Hepatocyte (in vitro differentiated cells): Measurements from ENCODE around the gene PERM1.

ENCODE experiments used
- EZH2 ChIP-seq: fragments of 200-600 bp; sonication (generic); IDR thresholded peaks from 2 replicates; pipeline ENCODE4 v1.6.1; 2016; ENCODE audit warnings: antibody characterized with exemption, mild to moderate bottlenecking, borderline replicate concordance
- EZH2phosphoT487 ChIP-seq: fragments of 200-600 bp; sonication (generic); IDR thresholded peaks from one replicate; pipeline ENCODE4 v1.6.1; 2018; ENCODE audit warnings: antibody characterized with exemption, mild to moderate bottlenecking, low read depth, moderate library complexity; ENCODE audit not compliant: unreplicated experiment, severe bottlenecking
- TF ChIP-seq, protein P1 (sequence below): fragments of 200-600 bp; sonication (generic); IDR thresholded peaks from 2 replicates; pipeline ENCODE4 v1.5.1; 2016; ENCODE audit warnings: antibody characterized with exemption, mild to moderate bottlenecking; ENCODE audit not compliant: poor library complexity

DNA sequence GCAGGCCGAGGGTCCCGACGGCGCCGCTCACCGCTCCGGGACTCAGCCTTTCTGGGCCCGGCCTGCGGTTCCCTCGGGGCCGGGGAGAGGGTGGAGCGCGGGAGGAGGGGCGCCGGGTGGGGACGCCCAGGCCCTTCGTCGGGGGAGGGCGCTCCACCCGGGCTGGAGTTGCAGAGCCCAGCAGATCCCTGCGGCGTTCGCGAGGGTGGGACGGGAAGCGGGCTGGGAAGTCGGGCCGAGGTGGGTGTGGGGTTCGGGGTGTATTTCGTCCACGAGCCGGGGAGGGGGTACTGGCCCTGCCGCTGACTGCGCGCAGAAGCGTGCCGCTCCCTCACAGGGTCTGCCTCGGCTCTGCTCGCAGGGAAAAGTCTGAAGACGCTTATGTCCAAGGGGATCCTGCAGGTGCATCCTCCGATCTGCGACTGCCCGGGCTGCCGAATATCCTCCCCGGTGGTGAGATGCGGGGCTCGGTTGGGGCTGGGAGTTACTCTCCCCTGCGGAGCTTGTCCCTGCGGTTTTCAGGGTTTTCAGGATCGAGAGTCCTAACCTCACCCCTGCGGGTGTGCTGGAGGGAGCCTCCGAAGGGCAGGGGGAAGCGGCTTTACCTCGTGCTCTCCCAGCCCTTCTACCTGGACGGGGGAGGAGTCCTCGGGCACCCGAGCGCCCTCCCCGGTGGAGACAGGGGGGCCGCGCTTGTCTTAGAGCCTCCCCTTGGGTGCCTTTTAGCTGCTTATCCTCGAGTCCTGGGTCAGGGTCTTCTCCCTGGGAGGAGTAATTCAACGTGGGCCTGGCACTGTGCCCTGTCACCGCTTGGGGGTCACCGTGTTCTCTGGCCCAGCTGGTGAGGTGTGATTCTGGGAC, 56.1 kb downstream of the PERM1 start:
- peak; percentile 44 for TF ChIP-seq EZH2
- TF ChIP-seq, protein P1, sequence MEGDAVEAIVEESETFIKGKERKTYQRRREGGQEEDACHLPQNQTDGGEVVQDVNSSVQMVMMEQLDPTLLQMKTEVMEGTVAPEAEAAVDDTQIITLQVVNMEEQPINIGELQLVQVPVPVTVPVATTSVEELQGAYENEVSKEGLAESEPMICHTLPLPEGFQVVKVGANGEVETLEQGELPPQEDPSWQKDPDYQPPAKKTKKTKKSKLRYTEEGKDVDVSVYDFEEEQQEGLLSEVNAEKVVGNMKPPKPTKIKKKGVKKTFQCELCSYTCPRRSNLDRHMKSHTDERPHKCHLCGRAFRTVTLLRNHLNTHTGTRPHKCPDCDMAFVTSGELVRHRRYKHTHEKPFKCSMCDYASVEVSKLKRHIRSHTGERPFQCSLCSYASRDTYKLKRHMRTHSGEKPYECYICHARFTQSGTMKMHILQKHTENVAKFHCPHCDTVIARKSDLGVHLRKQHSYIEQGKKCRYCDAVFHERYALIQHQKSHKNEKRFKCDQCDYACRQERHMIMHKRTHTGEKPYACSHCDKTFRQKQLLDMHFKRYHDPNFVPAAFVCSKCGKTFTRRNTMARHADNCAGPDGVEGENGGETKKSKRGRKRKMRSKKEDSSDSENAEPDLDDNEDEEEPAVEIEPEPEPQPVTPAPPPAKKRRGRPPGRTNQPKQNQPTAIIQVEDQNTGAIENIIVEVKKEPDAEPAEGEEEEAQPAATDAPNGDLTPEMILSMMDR: no peak
- peak; percentile 52 for TF ChIP-seq EZH2phosphoT487
